Effector CD4-positive, alpha-beta T cell (primary cell): ENCODE data around the gene RSBN1.
"Not testable (repeated sequence)": the region's sequence is repeated elsewhere in the genome, so short reads cannot be mapped to it uniquely, and the experiment has no call there.

ENCODE experiments used
- DNase-seq: peaks from one replicate; pipeline ENCODE4 v3.0.0-alpha.2; 2020

Gene RSBN1

DNA sequence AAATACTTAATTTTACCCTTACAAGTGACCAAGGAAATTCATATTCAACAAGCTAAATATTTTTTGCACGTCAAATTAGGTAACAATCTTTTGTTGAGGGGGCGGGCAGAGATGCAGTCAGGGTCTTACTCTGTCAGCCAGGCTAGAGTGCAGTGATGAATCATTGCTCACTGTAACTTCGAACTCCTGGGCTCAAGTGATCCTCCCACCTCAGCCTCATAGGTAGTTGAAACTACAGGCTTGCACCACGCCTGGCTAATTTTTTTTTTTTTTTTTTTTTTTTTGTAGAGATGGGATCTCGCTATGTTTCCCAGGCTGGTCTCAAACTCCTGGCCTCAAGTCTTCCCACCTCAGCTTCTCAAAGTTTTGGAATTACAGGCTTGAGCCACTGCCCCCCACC, 79.5 kb downstream of the RSBN1 start:
- no peak for DNase-seq

DNA sequence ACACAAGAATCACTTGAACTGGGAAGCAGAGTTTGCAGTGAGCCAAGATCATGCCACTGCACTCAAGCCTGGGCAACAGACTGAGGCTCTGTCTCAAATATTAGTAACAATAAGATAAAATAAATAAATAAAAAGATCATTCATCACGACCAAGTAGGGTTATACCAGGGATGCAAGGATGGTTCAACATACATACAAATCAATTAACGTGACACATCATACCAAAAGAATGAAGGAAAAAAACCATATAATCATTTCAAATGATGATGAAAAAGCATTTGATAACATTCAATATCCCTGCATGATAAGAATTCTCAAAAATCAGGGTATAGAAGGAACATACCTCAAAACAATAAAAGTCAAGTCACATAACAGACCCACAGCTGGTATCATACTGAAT, 91.3 kb downstream of the RSBN1 start:
- DNase-seq, result no peak

DNA sequence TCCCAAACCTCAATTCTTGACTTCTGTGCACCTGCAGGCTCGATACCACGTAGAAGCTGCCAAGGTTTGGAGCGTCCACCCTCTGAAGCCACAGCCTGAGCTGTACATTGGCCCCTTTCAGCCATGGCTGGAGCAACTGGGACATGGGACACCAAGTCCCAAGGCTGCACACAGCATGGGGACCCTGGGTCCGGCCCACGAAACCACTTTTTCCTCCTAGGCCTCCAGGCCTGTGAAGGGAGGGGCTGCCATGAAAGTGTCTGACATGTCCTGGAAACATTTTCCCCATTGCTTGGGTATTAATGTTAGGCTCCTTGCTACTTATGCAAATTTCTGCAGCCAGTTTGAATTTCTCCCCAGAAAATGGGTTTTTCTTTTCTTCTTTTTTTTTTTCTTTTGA, 93.7 kb downstream of the RSBN1 start:
- not testable (repeated sequence) for DNase-seq

- not testable (repeated sequence) for DNase-seq
These were observed 94.8 kb downstream of the RSBN1 start for GRCh38 chr1:113717506-113717905.

DNA sequence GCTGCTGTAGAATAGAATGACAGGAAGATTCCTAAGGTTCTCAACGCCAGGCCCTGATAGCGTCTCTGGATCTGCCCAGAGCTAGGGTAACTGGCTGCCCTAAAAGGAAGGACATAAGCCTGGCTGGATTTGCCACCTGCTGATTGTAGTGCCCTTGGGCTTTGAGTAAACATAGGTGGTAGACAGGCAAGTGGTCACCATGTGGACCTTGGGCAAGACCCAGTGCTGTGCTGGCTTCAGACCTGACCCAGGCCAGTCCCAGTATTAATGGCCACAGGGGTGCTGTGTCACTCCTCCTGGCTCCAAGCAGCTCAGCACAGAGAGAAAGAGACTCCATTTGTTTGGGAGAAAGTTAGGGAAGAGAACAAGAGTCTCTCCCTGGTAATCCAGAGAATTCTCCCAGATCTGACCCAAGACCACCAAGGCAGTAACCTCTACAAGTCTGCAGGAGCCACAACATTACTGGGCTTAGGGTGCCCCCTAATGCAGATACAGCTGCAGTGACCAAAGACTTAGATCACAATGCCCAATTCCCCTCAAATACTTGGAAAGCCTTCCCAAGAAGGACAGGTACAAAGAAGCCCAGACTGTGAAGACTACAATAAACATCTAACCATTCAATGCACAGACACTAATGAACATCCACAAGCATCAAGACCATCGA, 97.5 kb downstream of the RSBN1 start:
- DNase-seq, result no peak
